Pancreas (tissue), 10 donors: ENCODE results near the gene SFMBT2. TPM values are rescaled to one million over a fixed set of nuclear protein-coding genes. Genes with fewer than 3 reads are reported as not detected.

Experiments used
- ATAC-seq, 4 donors: fragments of 200-7000 bp; cut with Tn5 transposase; one replicate each; pipeline versions ENCODE4 v1.8.0 to v1.9.1; 2020; ENCODE audit warnings: mild to moderate bottlenecking in 4 of 4, moderate library complexity in 4 of 4
- DNase-seq, 6 donors: peaks; one replicate each; pipeline ENCODE4 v3.0.0-alpha.2; 2020
- FAIRE-seq: peaks from 2 replicates; lab custom pipeline; 2012; peaks lifted over from hg19 to GRCh38; lab: Jason Lieb, UNC
- H3K27ac ChIP-seq, 4 donors: fragments of 200-600 bp; sonication (generic); 1 replicate in 3 of 4; 2 replicates in 1 of 4; pipeline versions ENCODE4 v1.5.0 to v1.8.0; 2020
- H3K27me3 ChIP-seq, 4 donors: fragments of 200-600 bp; one replicate each; pipeline ENCODE4 v1.8.0; 2021
- H3K36me3 ChIP-seq, 3 donors: fragments of 200-600 bp; sonication (generic) in 1 of 3; one replicate each; pipeline versions ENCODE4 v1.5.0 to v1.8.0; 2020 to 2021
- H3K4me1 ChIP-seq, 3 donors: fragments of 200-600 bp; one replicate each; pipeline ENCODE4 v1.8.0; 2021
- H3K4me3 ChIP-seq, 4 donors: fragments of 200-600 bp; sonication (generic) in 2 of 4; one replicate each; pipeline versions ENCODE4 v1.5.0 to v1.8.0; 2020 to 2021
- H3K9me3 ChIP-seq, 4 donors: fragments of 200-600 bp; one replicate each; pipeline ENCODE4 v1.8.0; 2021
- WGBS, 2 donors: extraction: QIAGEN DNeasy Blood & Tissue Kit; methylation state at CpG; one replicate each; pipeline ENCODE4 v1.1.7; 2013; 5-methylcytosine and 5-hydroxymethylcytosine counted together
- intact Hi-C, 3 donors: fragments of 100-400 bp; cut with DNase I; formaldehyde crosslinking; loops; one replicate each; pipeline versions ENCODE4 v1.11.1 to v1.14.2; 2022
- polyA plus RNA-seq, 2 donors: library from polyadenylated mRNA; stranded (reverse); fragments of 200-250 nt; gene quantifications; one replicate each; pipeline ENCODE4 v1.2.3, GENCODE V29; 2013
- total RNA-seq, 6 donors: library from RNA; stranded (reverse); fragmentation: NEBNext Ultra II Directional in 4 of 6; extraction: Animal tissue kit (Norgen Biotek cat#: 25700) in 4 of 6; gene quantifications; one replicate each; pipeline versions ENCODE4 v1.2.1 to v1.2.4, GENCODE V29; 2021 to 2023
- TF ChIP-seq, protein P1 (sequence below), 4 donors: fragments of 200-600 bp; sonication (generic) in 3 of 4; IDR thresholded peaks; one replicate each; pipeline versions ENCODE4 v1.5.0 to v1.8.0; 2021; ENCODE audit warnings: antibody characterized with exemption in 4 of 4
- donor health status: healthy with polysubstance abuse.
- donor health status: DM: no; HTN: no; CAD: no; lungs with moderate emphysema.
- donor health status: DM: no; HTN: no; CAD: no.
- donor health status: control.
- donor health status: control.
- donor health status: Bipolar disorder and iron deficiency.
- donor health status: DM: yes; HTN: yes; CAD: no.
- donor health status: DM: no; HTN: no; CAD: no.
- donor health status: DM: no; HTN: no; CAD: no.
- donor health status: DM: yes; HTN: yes; CAD: no.

SFMBT2 gene
- total and polyA plus RNA-seq, 8 donors = 0.65 to 9.4 (median 1.9) TPM

DNA sequence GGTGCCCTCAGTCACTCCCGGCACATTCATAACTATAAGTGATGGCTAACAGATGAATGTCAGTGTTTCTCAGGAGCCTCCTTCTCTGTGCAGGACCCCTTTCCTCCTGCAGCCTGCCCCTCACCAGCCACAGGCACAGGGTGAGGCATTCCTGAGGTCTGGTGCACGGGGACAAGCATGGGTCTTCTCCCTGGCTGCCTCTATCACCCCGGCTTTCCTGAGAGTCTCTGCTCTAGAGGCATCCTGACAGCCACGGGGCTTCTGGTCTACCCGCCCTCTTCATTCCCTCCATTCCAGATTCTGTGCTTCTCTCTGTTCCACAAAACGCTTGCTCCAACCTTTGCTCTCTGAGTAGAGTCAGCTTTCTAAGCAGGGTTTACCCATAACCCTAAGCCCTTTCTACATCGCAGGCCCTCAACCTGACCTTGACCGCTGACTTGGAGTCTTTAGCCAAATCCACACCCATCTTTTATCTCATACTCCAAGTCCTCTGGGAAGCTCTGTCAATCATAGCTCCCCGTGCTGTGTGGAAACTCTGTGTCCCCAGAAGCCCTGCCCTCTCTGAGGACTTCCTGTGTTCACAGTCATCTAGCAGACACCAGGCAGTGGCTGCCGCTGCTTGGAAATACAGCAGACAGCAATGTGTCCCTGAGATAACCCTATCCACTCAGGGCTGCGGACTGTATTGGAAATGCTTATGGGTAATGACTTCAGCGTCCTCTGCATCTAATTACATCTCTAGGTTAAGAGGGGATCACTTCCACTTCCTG is 159.0 kb downstream of the SFMBT2 start:
- TF ChIP-seq, protein P1, sequence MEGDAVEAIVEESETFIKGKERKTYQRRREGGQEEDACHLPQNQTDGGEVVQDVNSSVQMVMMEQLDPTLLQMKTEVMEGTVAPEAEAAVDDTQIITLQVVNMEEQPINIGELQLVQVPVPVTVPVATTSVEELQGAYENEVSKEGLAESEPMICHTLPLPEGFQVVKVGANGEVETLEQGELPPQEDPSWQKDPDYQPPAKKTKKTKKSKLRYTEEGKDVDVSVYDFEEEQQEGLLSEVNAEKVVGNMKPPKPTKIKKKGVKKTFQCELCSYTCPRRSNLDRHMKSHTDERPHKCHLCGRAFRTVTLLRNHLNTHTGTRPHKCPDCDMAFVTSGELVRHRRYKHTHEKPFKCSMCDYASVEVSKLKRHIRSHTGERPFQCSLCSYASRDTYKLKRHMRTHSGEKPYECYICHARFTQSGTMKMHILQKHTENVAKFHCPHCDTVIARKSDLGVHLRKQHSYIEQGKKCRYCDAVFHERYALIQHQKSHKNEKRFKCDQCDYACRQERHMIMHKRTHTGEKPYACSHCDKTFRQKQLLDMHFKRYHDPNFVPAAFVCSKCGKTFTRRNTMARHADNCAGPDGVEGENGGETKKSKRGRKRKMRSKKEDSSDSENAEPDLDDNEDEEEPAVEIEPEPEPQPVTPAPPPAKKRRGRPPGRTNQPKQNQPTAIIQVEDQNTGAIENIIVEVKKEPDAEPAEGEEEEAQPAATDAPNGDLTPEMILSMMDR (IDR thresholded peaks at IDR 0.05) = no peak
- no peak overlapping the region for H3K4me3 ChIP-seq
- no peak for ATAC-seq
- H3K27me3 ChIP-seq = no peaks in the 10 kb centered on the region
- no peaks in the 10 kb centered on the region for H3K9me3 ChIP-seq
- no peak for FAIRE-seq
- no peak for DNase-seq
- H3K36me3 ChIP-seq = no peaks in the 10 kb centered on the region
- no peaks in the 10 kb centered on the region for H3K4me1 ChIP-seq
- 54 to 69% methylated on average over 12 of the region's 12 CpGs for WGBS, 2 donors
- intact Hi-C loops = no loop called here
- no peak overlapping the region for H3K27ac ChIP-seq

DNA sequence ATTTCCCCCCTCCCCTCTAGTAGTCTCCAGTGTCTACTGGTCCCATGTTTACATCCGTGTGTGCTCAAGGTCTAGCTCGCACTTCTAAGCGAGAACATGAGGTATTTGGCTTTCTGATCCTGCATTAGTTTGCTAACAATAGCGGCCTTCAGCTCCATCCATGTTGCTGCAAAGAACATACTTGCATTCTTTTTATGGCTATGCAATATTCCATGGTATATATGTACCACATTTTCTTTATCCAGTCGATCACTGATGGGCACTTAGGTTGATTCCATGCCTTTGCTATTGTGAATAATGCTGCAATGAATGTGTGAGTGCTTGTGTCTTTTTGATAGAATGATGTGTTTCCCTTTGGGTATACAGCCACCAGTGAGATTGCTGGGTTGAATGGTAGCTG is 160.6 kb downstream of the SFMBT2 start:
- WGBS, 2 donors = 76 to 86% methylated on average over 5 of the region's 5 CpGs
- intact Hi-C loops = no loop called here

DNA sequence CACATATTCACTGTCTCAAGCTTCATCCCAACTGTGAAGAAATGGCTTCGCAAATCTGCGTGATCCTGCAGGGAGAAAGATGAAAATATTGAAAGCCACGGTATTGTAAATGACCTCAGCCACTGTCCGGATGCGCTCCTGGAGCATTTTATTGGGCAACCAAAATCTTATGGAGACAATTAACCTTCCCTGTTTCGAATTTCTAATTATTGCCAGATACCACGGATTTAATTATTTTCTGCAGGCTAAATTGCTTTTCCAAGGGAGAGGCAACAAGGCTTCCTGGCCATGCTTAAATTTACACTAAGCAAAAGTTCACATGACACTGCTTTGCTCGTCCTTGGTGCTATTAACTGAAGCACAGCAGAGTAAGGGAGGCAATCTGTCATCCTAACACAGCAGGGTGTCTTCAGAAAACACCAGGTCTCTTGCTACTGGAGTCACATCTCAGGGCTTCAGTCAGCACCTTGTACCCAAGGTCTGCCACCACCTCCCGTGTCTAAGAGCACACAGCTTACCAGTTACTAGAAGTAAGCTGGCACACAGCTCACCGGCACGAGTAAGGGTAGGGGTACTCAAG is 162.2 kb downstream of the SFMBT2 start:
- Histone ChIP-seq H3K4me1 (no peaks in the 10 kb centered on the region), H3K4me3 (no peak overlapping the region), H3K9me3 (no peaks in the 10 kb centered on the region), H3K36me3 (no peaks in the 10 kb centered on the region), H3K27me3 (no peaks in the 10 kb centered on the region), H3K27ac (no peak overlapping the region)
- intact Hi-C loops = no loop called here
- no peak for DNase-seq
- FAIRE-seq = no peak
- WGBS, 2 donors = 66 to 74% methylated on average over 11 of the region's 11 CpGs
- ATAC-seq = no peak
- TF ChIP-seq, protein P1 (IDR thresholded peaks at IDR 0.05) = no peak

More for the DNA sequence above, 160.6 kb downstream of the SFMBT2 start:
- Histone ChIP-seq H3K4me3 (no peak overlapping the region), H3K9me3 (no peaks in the 10 kb centered on the region), H3K36me3 (no peaks in the 10 kb centered on the region), H3K4me1 (no peaks in the 10 kb centered on the region), H3K27me3 (no peaks in the 10 kb centered on the region), H3K27ac (no peak overlapping the region)
- ATAC-seq (no peak), DNase-seq (no peak), FAIRE-seq (no peak)
- TF ChIP-seq, protein P1 (IDR thresholded peaks at IDR 0.05) = no peak

DNA sequence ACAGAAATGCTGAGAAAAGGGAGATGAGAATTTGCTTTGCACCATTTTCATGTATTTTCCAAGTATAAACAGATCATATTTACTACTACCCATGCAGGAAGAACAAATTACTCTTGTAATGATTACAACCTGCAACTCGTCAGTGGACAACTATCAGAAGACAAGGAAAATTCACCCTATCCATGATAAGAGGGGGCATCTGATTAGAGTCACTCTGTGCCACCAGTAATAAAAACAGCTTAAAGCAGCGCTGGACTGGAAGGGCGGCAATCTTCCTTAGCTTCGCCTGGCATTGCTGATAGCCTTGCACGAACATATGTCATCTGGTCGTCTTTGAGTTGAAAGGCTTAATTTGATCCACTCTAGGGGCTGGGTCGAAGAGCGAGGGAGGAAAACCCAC is 162.7 kb downstream of the SFMBT2 start:
- ATAC-seq (no peak), DNase-seq (no peak), FAIRE-seq (no peak)
- 70 to 80% methylated on average over 8 of the region's 8 CpGs for WGBS, 2 donors
- intact Hi-C loops = no loop called here
- Histone ChIP-seq H3K27me3 (no peaks in the 10 kb centered on the region), H3K4me3 (no peak overlapping the region), H3K4me1 (no peaks in the 10 kb centered on the region), H3K36me3 (no peaks in the 10 kb centered on the region), H3K9me3 (no peaks in the 10 kb centered on the region), H3K27ac (no peak overlapping the region)
- TF ChIP-seq, protein P1 (IDR thresholded peaks at IDR 0.05) = no peak

DNA sequence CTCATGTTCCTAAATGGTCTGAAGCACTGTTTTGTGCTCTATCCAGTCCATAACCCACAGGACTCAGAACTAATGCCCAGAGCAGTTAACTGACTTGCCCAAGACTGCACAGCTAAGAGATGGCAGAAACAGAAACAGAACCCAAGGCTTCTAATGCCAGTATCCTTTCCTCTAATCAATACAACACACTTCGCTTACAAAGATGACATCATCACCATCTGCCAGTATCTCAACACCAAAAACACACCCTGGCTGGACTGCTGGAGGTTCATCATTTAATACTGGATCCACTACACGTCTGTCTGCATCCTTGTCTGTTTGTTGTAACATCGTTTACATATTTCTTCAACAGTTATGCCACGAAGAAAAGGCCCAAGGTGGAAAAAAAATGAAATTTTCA is 165.3 kb downstream of the SFMBT2 start:
- FAIRE-seq = no peak
- DNase-seq = no peak
- H3K27me3 ChIP-seq = no peaks in the 10 kb centered on the region
- no peaks in the 10 kb centered on the region for H3K9me3 ChIP-seq
- intact Hi-C loops = no loop called here
- H3K4me1 ChIP-seq = no peaks in the 10 kb centered on the region
- H3K36me3 ChIP-seq = no peaks in the 10 kb centered on the region
- 63 to 73% methylated on average over 4 of the region's 4 CpGs for WGBS, 2 donors
- no peak overlapping the region for H3K27ac ChIP-seq
- TF ChIP-seq, protein P1 (IDR thresholded peaks at IDR 0.05) = no peak
- no peak overlapping the region for H3K4me3 ChIP-seq
- no peak for ATAC-seq
